RWPE2 (cell line): ENCODE results near the gene ADRA2C.

Experiments used
- ATAC-seq: fragments of 200-7000 bp; cut with Tn5 transposase; 3 replicates; pipeline ENCODE4 v1.9.1; 2021; ENCODE audit warnings: low read depth
- DNase-seq: peaks from one replicate; pipeline ENCODE4 v3.0.0-alpha.2; 2020; ENCODE audit warnings: low spot score
- H3K27ac ChIP-seq: fragments of 450-650 bp; 2 replicates; pipeline ENCODE4 v1.5.1; 2017; ENCODE audit warnings: mild to moderate bottlenecking; ENCODE audit not compliant: poor library complexity, severe bottlenecking
- H3K27me3 ChIP-seq: fragments of 250-450 bp; sonication (Bioruptor Pico); 2 replicates; pipeline ENCODE4 v1.5.1; 2021; ENCODE audit warnings: mild to moderate bottlenecking, moderate library complexity; ENCODE audit not compliant: insufficient read depth, poor library complexity, severe bottlenecking
- H3K36me3 ChIP-seq: fragments of 250-450 bp; sonication (Bioruptor Pico); 2 replicates; pipeline ENCODE4 v1.5.1; 2020; ENCODE audit warnings: low read depth, mild to moderate bottlenecking, moderate library complexity
- H3K4me1 ChIP-seq: fragments of 250-450 bp; sonication (Bioruptor Pico); 2 replicates; pipeline ENCODE4 v1.5.1; 2021; ENCODE audit warnings: mild to moderate bottlenecking, moderate library complexity; ENCODE audit not compliant: insufficient read depth, poor library complexity, severe bottlenecking
- H3K4me3 ChIP-seq: fragments of 250-450 bp; sonication (Bioruptor Pico); 2 replicates; pipeline ENCODE4 v1.5.1; 2021; ENCODE audit warnings: mild to moderate bottlenecking, moderate library complexity; ENCODE audit not compliant: severe bottlenecking
- H3K9me3 ChIP-seq: fragments of 250-450 bp; sonication (Bioruptor Pico); 2 replicates; pipeline ENCODE4 v1.5.1; 2021; ENCODE audit warnings: mild to moderate bottlenecking, moderate library complexity; ENCODE audit not compliant: severe bottlenecking
- CTCF ChIP-seq: fragments of 450-650 bp; IDR thresholded peaks from one replicate; pipeline ENCODE4 v1.5.1; 2017; ENCODE audit warnings: mild to moderate bottlenecking, moderate library complexity; ENCODE audit not compliant: poor library complexity, severe bottlenecking

ADRA2C gene

GRCh38 chr4:3800351-3800750, 34.2 kb downstream of the ADRA2C start:
- H3K4me1 ChIP-seq: no peaks in the 10 kb centered on the region
- no peak for TF ChIP-seq CTCF
- peaks cover 29% of the 10 kb centered on the region for H3K27me3 ChIP-seq

GRCh38 chr4:3801521-3801920, 35.3 kb downstream of the ADRA2C start:
- H3K36me3 ChIP-seq: no peaks in the 10 kb centered on the region
- ATAC-seq (no peak), DNase-seq (no peak)
- H3K4me1 ChIP-seq: no peaks in the 10 kb centered on the region
- H3K9me3 ChIP-seq: no peaks in the 10 kb centered on the region
- TF ChIP-seq CTCF: no peak
- no peak overlapping the region for H3K4me3 ChIP-seq
- H3K27me3 ChIP-seq: peaks cover 31% of the 10 kb centered on the region
- no peak overlapping the region for H3K27ac ChIP-seq

More at GRCh38 chr4:3800351-3800750, 34.2 kb downstream of the ADRA2C start:
- DNase-seq (no peak), ATAC-seq (no peak)
- Histone ChIP-seq H3K9me3 (no peaks in the 10 kb centered on the region), H3K4me3 (no peak overlapping the region), H3K27ac (no peak overlapping the region), H3K36me3 (no peaks in the 10 kb centered on the region)

GRCh38 chr4:3801931-3802550, 35.9 kb downstream of the ADRA2C start:
- no peaks in the 10 kb centered on the region for H3K4me1 ChIP-seq
- H3K27me3 ChIP-seq: peaks cover 36% of the 10 kb centered on the region
- ATAC-seq (no peak), DNase-seq (no peak)
- no peaks in the 10 kb centered on the region for H3K36me3 ChIP-seq
- no peak for TF ChIP-seq CTCF
- H3K27ac ChIP-seq: no peak overlapping the region
- no peak overlapping the region for H3K4me3 ChIP-seq
- H3K9me3 ChIP-seq: no peaks in the 10 kb centered on the region

GRCh38 chr4:3802571-3803474, 36.6 kb downstream of the ADRA2C start:
- Histone ChIP-seq H3K27me3 (peaks cover 44% of the 10 kb centered on the region), H3K36me3 (no peaks in the 10 kb centered on the region), H3K9me3 (no peaks in the 10 kb centered on the region), H3K4me1 (no peaks in the 10 kb centered on the region), H3K4me3 (no peak overlapping the region), H3K27ac (no peak overlapping the region)
- no peak for DNase-seq
- no peak for TF ChIP-seq CTCF
- ATAC-seq: no peak

- H3K27ac ChIP-seq: no peak overlapping the region
- H3K4me3 ChIP-seq: no peak overlapping the region
- H3K27me3 ChIP-seq: peaks cover 50% of the 10 kb centered on the region
- no peaks in the 10 kb centered on the region for H3K9me3 ChIP-seq
- DNase-seq (no peak), ATAC-seq (no peak)
- H3K36me3 ChIP-seq: no peaks in the 10 kb centered on the region
- H3K4me1 ChIP-seq: no peaks in the 10 kb centered on the region
- TF ChIP-seq CTCF: no peak
Observed at GRCh38 chr4:3803475-3803847, 37.3 kb downstream of the ADRA2C start.
